ENCODE measurements around the gene C20orf96.

C20orf96 gene

GRCh38 chr20:273884-274283, 16.7 kb downstream of the C20orf96 start:
- no peak for TF ChIP-seq CTCF (IDR thresholded peaks at IDR 0.05; ENCODE audit: extremely low read depth, missing control alignments)
- no peak for DNase-seq (ENCODE audit: low spot score)

GRCh38 chr20:272718-273117, 17.8 kb downstream of the C20orf96 start:
- DNase-seq (ENCODE audit: low spot score): no peak
- no peak for TF ChIP-seq CTCF (IDR thresholded peaks at IDR 0.05; ENCODE audit: extremely low read depth, missing control alignments)

- DNase-seq (ENCODE audit: low spot score): no peak
- TF ChIP-seq CTCF (IDR thresholded peaks at IDR 0.05; ENCODE audit: extremely low read depth, missing control alignments): no peak
These were observed 19.0 kb downstream of the C20orf96 start for GRCh38 chr20:271528-271927.

- DNase-seq (ENCODE audit: low spot score): no peak
- no peak for TF ChIP-seq CTCF (IDR thresholded peaks at IDR 0.05; ENCODE audit: extremely low read depth, missing control alignments)
These were observed 19.5 kb downstream of the C20orf96 start for GRCh38 chr20:271069-271468.

- TF ChIP-seq CTCF (IDR thresholded peaks at IDR 0.05; ENCODE audit: extremely low read depth, missing control alignments): no peak
- DNase-seq (ENCODE audit: low spot score): no peak
These were observed 20.0 kb downstream of the C20orf96 start for GRCh38 chr20:270517-270916.

- DNase-seq (ENCODE audit: low spot score): peak; percentile 90
- TF ChIP-seq CTCF (IDR thresholded peaks at IDR 0.05; ENCODE audit: extremely low read depth, missing control alignments): peak; percentile 83
These were observed 23.7 kb downstream of the C20orf96 start for GRCh38 chr20:266596-267562.

- no peak for DNase-seq (ENCODE audit: low spot score)
- TF ChIP-seq CTCF (IDR thresholded peaks at IDR 0.05; ENCODE audit: extremely low read depth, missing control alignments): no peak
These were observed 26.8 kb downstream of the C20orf96 start for GRCh38 chr20:263701-264100.
